ENCODE measurements around the gene PACSIN1. TPM values are rescaled to one million over a fixed set of nuclear protein-coding genes. Genes with fewer than 3 reads are reported as not detected.

The PACSIN1 gene
- total RNA-seq, 1 donor from 2014 or later = not detected

DNA sequence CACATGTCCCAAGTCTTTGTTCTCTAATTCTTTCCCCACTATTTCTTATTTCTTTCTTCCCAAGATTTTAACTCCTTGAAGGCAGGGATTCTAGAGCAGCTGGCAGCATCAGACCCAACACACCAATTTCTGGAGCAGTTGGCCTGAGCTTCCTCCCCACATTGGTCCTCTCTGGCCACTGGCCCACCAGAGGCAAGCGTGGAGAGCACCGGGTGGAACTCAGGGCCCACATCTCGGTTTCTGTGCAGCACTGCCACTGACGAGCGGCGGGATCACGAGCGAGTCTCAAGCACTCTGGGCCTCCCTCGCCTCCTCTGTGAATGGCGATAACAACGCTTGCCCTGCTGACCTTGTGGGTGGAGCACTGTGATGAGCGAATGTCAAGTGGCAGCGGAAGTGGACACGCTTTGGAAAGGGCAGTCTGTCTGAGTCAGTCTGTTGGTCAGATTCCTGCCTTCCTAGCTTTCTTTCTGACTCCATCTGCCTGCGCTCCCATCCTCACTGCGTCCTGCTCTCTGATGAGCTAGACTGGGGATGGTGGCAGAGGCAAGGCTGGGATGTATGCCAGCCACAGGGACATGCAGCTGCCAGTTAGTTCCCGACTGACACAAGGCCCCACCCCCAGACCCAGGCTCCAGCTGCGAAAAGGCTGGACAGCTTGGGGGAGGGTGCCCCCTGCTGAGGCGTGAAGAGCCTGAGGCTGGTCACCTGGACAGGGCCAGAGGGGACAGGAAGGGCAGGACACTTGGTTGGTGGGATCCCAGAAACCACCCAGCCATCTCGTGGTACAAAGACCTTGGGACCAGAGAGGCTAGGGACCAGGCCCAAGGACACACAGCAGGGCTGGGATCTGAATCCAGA, 94.7 kb downstream of the PACSIN1 start:
- H3K9me3 Mint-ChIP-seq (ENCODE audit: unreplicated experiment) = no peaks in the 10 kb centered on the region
- H3K36me3 Mint-ChIP-seq (ENCODE audit: unreplicated experiment) = no peaks in the 10 kb centered on the region
- no peak for DNase-seq (ENCODE audit: extremely low spot score, unreplicated experiment)
- no peak overlapping the region for H3K27ac Mint-ChIP-seq (ENCODE audit: unreplicated experiment)
- no peak for TF ChIP-seq CTCF (IDR thresholded peaks at IDR 0.05)
- H3K27me3 Mint-ChIP-seq (ENCODE audit: unreplicated experiment) = no peaks in the 10 kb centered on the region
- no peak overlapping the region for H3K4me3 Mint-ChIP-seq (ENCODE audit: unreplicated experiment)
- H3K4me1 Mint-ChIP-seq (ENCODE audit: unreplicated experiment) = no peaks in the 10 kb centered on the region

DNA sequence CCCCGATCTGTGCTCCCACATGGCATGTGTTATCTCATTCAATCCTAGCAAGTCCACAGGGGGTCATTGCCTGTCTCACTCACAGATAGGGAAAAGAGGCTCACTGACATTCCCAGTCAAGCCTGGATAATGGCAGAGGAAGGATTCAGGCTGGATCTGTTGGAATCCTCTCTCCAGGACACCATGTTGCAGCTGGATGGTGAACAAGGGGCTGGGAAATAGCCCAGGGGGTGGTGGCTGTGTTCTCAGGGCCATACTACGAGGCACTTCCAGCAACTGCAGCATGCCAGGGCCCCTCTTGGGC, 95.3 kb downstream of the PACSIN1 start:
- Mint-ChIP-seq H3K27me3 (ENCODE audit: unreplicated experiment) (no peaks in the 10 kb centered on the region), H3K27ac (ENCODE audit: unreplicated experiment) (no peak overlapping the region), H3K4me3 (ENCODE audit: unreplicated experiment) (no peak overlapping the region), H3K36me3 (ENCODE audit: unreplicated experiment) (no peaks in the 10 kb centered on the region), H3K4me1 (ENCODE audit: unreplicated experiment) (no peaks in the 10 kb centered on the region), H3K9me3 (ENCODE audit: unreplicated experiment) (no peaks in the 10 kb centered on the region)
- no peak for DNase-seq (ENCODE audit: extremely low spot score, unreplicated experiment)
- no peak for TF ChIP-seq CTCF (IDR thresholded peaks at IDR 0.05)

GRCh38 chr6:34562350-34562749, 96.5 kb downstream of the PACSIN1 start:
- no peak for DNase-seq (ENCODE audit: extremely low spot score, unreplicated experiment)
- H3K27me3 Mint-ChIP-seq (ENCODE audit: unreplicated experiment) = no peaks in the 10 kb centered on the region
- H3K27ac Mint-ChIP-seq (ENCODE audit: unreplicated experiment) = no peak overlapping the region
- H3K9me3 Mint-ChIP-seq (ENCODE audit: unreplicated experiment) = no peaks in the 10 kb centered on the region
- no peaks in the 10 kb centered on the region for H3K4me1 Mint-ChIP-seq (ENCODE audit: unreplicated experiment)
- H3K4me3 Mint-ChIP-seq (ENCODE audit: unreplicated experiment) = no peak overlapping the region
- no peaks in the 10 kb centered on the region for H3K36me3 Mint-ChIP-seq (ENCODE audit: unreplicated experiment)
- no peak for TF ChIP-seq CTCF (IDR thresholded peaks at IDR 0.05)

GRCh38 chr6:34562861-34563512, 97.1 kb downstream of the PACSIN1 start:
- Mint-ChIP-seq H3K27me3 (ENCODE audit: unreplicated experiment) (no peaks in the 10 kb centered on the region), H3K4me3 (ENCODE audit: unreplicated experiment) (no peak overlapping the region), H3K4me1 (ENCODE audit: unreplicated experiment) (no peaks in the 10 kb centered on the region), H3K27ac (ENCODE audit: unreplicated experiment) (no peak overlapping the region), H3K9me3 (ENCODE audit: unreplicated experiment) (no peaks in the 10 kb centered on the region), H3K36me3 (ENCODE audit: unreplicated experiment) (no peaks in the 10 kb centered on the region)
- DNase-seq (ENCODE audit: extremely low spot score, unreplicated experiment) = no peak
- TF ChIP-seq CTCF (IDR thresholded peaks at IDR 0.05) = no peak

- no peaks in the 10 kb centered on the region for H3K4me1 Mint-ChIP-seq (ENCODE audit: unreplicated experiment)
- H3K36me3 Mint-ChIP-seq (ENCODE audit: unreplicated experiment) = no peaks in the 10 kb centered on the region
- no peak overlapping the region for H3K27ac Mint-ChIP-seq (ENCODE audit: unreplicated experiment)
- H3K27me3 Mint-ChIP-seq (ENCODE audit: unreplicated experiment) = no peaks in the 10 kb centered on the region
- no peak overlapping the region for H3K4me3 Mint-ChIP-seq (ENCODE audit: unreplicated experiment)
- TF ChIP-seq CTCF (IDR thresholded peaks at IDR 0.05) = no peak
- DNase-seq (ENCODE audit: extremely low spot score, unreplicated experiment) = no peak
- no peaks in the 10 kb centered on the region for H3K9me3 Mint-ChIP-seq (ENCODE audit: unreplicated experiment)
These were observed 97.6 kb downstream of the PACSIN1 start for GRCh38 chr6:34563513-34563870.
